ENCODE results near the gene RPL13.

Gene RPL13

DNA sequence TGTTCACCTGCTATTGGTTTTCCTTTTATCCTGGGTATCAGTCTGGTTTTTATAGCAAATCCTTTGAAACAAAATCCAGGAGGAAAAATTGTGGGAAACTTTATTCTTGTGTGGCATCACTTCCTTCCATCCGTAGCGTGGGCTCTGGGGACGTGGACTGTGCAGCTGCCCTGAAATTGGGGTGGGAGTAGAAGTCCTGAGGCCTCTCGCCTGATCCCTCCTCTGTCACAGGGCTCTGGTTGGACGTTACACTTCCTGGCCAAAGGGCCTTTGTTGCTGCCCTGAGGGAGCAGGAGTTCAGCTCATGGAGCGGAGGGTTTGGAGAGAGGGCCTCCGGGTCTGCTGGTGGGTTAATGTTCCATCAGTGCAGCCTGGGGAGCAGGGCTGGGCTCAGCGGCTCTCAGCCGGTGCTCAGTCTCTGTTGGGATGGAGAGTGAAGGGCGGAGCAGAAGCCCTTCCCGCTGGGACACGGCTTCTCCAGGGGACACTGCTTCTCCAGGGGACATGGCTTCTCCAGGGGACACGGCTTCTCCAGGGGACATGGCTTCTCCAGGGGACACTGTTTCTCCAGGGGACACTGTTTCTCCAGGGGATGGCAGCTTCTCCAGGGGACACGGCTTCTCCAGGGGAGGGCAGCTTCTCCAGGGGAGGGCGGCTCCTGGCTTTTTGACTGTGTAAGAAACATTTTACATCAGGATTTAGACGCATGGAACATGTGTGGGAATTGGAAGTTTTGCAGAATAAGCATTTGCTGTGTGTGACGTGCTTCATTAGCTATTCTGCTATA lies 15.2 kb upstream of the RPL13 start:
- no peak for DNase-seq (ENCODE audit: low spot score)

DNA sequence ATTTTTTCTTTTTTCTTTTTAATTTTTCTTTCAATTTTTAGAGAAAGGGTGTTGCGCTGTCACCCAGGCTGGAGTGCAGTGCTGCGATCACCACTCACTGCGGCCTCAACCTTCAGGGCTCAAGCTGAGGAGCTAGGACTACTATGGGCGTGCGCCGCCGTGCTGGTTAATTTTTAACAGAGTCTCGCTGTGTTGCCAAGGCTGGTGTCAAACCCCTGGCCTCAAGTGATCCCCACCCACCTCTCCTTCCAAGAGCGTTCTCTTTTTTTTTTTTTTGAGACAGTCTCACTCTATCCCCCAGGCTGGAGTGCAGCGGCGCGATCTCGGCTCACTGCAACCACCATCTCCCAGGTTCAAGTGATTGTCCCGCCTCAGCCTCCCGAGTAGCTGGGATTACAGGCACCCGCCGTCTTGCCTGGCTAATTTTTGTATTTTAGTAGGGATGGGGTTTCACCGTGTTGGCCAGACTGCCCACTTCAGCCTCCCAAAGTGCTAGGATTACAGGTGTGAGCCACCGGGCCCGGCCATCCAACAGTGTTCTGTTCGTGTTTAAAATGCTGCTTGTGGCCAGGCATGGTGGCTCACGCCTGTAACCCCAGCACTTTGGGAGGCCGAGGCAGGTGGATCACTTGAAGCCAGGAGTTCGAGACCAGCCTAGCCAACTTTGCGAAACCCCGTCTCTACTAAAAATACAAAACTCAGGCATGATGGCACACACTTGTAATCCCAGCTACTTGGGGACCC lies 14.5 kb upstream of the RPL13 start:
- no peak for DNase-seq (ENCODE audit: low spot score)

DNA sequence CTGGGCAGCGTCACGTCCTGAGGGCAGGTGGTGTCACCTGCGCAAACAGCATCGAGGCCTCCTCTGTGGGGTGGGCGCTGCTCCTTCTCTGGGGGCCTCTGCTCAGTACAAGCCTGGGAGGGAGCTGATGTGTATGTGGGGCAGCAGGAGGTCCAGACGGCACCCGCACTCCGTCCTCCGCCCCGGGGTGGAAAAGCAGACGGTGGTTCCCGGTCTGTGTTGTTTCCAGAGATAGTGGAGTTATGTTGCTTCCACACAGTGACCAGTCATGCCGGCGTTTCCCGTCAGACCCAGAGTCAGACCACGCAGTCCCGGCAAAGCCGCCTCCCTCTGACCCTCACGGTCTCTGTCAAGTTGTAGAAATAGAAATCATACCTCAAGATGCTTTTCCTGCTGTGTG lies 13.7 kb upstream of the RPL13 start:
- no peak for DNase-seq (ENCODE audit: low spot score)

DNA sequence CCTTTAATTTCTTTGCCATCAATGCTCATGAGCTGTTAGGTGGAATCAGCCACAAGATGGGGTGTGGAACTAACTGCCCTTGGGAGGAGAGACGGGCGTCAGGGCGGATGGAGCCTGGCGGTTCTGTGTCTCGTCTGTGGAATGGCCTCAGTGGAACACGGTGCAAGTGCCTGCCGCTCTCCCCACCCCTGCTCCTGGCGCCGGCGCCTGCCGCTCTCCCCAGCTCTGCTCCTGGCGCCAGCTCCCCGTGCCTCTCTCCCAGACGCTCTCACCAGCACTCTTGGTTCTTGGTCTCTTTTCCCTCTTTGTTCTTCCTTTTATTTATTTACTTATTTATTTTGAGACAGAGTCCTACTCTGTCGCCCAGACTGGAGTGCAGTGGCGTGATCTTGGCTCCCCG lies 13.2 kb upstream of the RPL13 start:
- no peak for DNase-seq (ENCODE audit: low spot score)

DNA sequence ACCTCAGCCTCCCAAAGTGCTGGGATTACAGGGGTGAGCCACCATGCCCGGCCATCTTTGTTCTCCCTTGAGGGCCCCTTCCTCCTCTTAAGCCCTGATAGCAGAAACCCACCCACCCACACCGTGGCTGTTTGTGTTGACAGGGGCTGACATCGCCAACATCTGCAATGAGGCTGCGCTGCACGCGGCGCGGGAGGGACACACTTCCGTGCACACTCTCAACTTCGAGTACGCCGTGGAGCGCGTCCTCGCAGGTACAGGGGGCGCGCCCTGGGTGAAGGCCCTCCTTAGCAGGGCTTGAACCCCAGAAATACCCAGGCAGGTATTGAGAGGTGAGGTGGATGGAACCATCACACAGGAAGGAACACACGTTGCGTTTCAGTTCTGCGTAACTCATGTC lies 12.6 kb upstream of the RPL13 start:
- DNase-seq (ENCODE audit: low spot score), result no peak

DNA sequence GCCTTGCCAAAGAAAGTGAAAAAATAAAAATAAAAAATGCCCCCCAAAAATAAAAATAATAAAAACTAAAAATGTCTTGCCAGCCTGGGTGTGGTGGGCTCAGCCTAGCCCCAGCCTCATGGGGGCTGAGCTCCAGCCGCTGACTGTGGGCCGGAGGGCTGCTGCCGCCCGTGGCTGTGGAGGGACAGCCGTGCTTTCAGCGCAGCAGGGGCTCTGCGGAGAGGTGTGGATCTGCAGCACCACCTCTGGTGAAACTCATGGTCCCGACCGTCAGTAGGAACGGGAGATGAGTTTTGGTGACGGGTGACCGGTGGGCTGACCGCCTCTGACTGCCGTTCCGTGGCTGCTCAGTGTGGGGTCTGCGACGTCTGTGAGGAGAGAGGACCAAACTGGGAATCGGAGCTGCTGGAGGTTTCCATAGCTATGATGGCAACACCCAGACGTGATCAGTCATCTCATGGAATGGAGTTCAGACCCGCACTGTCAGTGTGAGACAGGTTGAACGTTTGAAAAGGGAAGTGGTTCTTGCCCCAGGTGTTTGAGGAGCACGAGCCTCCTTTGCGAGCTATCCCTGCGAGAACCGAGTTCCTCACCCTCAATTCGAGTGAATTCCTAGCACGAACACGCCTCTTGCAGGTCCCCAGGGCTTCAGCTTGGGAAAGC lies 12.0 kb upstream of the RPL13 start:
- DNase-seq (ENCODE audit: low spot score), result no peak

DNA sequence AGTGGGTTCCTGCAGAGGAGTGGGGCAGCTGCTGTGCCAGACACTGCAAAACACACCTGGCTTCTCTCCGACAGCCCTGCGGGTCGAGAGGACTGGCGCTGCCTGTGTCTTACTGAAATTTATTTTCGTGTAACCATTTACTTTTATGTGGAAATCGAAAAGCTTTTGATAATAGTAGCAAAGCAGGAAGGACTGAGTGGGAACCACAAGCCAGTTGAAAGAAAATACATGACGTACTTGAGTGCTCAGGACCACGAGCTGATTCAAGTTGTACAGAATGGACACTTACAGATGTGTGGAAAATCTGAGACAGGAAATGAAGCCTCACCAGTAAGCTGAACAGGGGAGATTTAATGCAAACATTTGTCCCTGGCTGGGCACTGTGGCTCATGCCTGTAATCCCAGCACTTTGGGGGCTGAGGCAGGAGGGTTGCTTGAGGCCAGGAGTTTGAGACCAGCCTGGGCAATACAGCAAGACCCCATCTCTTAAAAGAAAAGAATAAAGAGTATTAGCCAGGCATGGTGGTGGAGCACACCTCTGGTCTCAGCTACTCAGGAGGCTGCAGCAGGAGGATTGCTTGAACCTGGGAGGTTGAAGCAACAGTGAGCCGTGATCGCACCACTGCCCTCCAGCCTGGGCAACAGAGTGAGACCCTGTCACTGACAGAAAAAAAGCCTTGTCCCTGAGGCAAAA lies 11.3 kb upstream of the RPL13 start:
- no peak for DNase-seq (ENCODE audit: low spot score)

DNA sequence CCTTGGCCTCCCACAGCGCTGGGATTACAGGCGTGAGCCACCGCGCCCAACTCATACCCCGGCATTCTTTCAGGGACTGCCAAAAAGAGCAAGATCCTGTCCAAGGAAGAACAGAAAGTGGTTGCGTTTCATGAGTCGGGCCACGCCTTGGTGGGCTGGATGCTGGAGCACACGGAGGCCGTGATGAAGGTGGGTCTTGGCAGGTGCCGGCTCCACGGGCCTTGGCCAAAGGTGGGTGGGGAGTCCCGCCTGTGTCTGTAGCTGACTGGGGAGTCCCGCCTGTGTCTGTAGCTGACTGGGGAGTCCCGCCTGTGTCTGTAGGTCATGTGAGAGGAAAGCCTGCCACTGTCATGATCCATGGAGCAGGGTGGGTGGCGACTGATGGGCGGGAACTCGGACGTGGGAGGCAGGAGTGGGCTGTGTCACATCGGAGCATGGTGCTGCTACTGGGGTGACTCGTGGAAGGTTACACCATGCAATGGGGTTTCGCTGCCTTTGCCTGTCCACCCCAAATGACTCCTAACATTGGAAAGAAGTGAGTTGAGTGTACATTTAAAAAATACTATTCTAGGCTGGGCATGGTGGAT lies 10.0 kb upstream of the RPL13 start:
- DNase-seq (ENCODE audit: low spot score), result no peak

DNA sequence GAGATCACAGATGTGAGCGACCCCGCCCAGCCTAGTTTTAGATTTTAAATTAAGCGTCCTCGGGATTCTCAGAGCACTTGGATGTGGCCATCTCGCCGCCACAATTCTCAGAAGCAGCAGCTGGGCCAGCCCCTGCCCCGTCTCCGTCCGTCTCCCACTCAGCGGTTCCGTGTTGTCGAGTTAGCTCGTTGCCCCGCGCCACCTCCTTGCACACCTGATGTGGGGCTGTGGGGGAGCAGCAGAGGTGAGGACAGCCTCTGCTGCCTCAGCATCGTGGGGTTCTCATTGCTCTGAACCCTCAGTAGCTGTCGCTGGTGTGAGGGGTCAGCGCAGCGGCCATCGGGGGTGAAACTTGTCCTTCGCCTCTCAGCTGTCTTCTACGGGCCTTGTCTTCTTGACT lies 8.2 kb upstream of the RPL13 start:
- DNase-seq (ENCODE audit: low spot score), result no peak

DNA sequence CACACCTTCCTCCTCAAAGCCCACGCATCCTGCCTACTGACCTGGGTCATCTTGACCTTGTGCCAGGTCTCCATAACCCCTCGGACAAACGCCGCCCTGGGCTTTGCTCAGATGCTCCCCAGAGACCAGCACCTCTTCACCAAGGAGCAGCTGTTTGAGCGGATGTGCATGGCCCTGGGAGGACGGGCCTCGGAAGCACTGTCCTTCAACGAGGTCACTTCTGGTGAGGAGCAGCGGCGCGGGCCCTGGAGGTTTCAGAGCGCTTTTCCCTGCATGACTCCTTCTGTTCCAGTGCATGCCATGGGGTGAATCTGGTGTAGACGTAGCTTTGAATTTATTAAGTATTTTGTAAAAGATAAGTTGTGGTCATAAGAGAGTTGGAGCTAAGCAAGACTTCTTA lies 7.6 kb upstream of the RPL13 start:
- DNase-seq (ENCODE audit: low spot score), result no peak

DNA sequence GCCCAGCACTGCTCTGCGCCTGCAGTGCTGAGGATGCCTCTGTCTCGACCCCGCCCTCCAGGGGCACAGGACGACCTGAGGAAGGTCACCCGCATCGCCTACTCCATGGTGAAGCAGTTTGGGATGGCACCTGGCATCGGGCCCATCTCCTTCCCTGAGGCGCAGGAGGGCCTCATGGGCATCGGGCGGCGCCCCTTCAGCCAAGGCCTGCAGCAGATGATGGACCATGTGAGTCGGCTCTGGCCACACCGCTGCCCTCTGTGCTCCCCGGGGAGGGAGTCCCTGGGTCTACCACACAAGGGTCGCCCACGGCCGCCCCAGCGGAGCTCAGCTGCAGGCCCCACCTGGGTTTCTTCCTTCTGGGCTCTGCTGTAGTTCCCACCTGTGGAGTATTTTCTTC lies 6.7 kb upstream of the RPL13 start:
- DNase-seq (ENCODE audit: low spot score), result peak; percentile 11

DNA sequence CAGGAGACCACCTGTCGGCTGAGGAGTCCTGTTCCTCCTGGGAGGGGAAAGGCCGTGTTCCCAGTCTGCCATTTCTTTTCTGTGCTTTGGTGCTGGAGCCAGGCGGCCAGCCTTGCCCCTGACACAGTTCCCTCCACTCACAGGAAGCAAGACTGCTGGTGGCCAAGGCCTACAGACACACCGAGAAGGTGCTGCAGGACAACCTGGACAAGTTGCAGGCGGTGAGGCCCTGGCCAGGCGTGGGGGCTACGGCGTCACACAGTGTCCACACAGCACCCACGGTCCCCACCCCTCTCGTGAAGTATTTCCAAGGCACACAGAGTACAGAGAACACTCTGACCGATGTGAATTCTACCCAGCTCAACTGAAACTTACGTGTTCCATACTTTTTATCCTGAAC lies 6.1 kb upstream of the RPL13 start:
- no peak for DNase-seq (ENCODE audit: low spot score)

DNA sequence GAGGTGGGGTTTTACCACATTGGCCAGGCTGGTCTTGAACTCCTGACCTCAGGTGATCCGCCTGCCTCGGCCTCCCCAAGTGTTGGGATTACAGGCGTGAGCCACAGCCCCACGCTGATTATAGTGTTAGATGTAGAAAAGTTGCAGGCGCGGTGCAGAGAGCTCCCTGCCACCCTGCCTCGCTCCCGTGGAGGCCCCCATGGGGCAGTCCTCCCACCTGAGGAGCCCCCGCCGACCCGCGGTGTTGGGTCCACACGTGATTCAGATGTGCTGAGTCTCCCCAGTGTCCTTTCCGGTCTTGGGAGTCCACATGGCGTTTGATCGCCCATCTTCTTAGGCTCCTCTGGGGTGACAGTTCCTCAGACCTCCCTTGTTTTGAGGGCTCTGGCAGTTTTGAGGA lies 5.2 kb upstream of the RPL13 start:
- DNase-seq (ENCODE audit: low spot score), result no peak

DNA sequence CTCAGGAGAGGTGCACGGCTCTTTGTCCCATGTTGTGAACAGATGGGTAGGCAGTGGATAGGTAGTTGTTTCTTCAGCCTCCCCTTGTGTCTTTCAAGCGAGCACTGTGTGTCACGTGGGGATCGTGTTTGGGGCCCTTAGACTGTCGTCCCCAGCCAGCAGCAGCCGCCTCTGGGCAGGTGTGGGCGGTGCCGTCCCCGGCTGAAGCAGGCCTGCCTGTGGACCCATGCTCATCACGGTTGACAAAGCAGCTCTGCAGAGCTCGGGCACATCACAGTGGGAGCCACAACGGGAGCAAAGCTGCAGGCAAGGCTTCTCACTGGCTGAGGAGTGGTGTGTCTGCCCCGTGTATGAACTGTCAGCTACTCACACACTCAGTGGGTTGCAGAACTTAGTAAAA lies 4.7 kb upstream of the RPL13 start:
- no peak for DNase-seq (ENCODE audit: low spot score)

DNA sequence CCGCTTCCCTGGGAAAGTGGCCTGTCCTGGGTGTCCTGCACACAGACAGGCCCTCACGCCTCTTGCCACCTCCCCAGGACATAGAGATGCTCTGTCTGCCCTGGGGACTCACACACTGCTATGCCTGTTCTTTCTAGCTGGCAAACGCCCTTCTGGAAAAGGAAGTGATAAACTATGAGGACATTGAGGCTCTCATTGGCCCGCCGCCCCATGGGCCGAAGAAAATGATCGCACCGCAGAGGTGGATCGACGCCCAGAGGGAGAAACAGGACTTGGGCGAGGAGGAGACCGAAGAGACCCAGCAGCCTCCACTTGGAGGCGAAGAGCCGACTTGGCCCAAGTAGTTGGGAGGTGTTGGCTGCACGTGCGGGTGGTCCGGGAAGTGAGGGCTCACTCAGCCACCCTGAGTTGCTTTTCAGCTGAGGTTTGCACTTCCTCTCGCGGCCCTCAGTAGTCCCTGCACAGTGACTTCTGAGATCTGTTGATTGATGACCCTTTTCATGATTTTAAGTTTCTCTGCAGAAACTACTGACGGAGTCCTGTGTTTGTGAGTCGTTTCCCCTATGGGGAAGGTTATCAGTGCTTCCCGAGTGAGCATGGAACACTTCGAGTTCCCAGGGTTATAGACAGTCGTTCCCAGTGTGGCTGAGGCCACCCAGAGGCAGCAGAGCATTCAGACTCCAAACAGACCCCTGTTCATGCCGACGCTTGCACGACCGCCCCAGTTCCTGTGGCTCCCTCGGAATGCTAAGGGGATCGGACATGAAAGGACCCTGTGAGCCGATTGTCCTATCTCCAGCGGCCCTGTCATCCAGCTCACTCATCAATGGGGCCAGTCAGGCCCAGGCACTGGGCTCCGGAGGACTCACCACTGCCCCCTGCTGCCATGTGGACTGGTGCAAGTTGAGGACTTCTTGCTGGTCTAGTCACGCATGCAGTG lies 3.5 kb upstream of the RPL13 start:
- DNase-seq (ENCODE audit: low spot score), result peak; percentile 90

DNA sequence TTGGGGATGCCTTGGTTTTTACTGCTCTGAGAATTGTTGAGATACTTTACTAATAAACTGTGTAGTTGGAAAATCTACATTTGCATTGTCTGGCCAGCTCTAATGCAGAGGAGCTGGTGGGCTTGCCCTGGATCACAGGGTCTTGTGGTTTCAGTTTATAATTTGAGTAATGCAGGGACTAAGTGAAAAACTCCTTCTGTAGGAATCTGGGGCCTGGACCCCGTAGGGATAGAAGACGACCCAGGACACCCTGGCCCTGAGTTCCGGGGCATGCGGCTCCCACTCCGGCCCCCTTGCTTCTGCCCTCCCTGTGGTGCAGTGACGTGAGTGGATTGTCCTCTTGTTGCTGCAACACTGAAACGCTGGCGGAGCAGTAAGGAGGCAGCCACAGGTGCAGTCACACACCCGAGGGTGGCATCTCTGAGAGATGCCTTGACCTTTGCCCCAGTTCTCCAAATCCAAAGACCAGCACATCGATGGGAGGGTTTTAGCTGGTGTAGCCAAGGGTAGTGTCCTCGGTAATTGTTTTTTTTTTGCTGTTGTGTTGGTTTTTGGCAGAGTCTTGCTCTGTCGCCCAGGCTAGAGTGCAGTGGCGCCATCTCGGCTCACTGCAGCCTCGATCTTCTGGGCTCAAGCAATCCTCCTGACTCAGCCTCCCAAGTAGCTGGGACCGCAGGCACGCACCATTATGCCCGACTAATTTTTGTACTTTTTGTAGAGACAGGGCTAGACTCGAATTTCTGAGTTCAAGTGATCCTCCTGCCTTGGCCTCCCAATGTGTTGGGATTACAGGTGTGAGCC lies 2.6 kb upstream of the RPL13 start:
- DNase-seq (ENCODE audit: low spot score), result no peak

DNA sequence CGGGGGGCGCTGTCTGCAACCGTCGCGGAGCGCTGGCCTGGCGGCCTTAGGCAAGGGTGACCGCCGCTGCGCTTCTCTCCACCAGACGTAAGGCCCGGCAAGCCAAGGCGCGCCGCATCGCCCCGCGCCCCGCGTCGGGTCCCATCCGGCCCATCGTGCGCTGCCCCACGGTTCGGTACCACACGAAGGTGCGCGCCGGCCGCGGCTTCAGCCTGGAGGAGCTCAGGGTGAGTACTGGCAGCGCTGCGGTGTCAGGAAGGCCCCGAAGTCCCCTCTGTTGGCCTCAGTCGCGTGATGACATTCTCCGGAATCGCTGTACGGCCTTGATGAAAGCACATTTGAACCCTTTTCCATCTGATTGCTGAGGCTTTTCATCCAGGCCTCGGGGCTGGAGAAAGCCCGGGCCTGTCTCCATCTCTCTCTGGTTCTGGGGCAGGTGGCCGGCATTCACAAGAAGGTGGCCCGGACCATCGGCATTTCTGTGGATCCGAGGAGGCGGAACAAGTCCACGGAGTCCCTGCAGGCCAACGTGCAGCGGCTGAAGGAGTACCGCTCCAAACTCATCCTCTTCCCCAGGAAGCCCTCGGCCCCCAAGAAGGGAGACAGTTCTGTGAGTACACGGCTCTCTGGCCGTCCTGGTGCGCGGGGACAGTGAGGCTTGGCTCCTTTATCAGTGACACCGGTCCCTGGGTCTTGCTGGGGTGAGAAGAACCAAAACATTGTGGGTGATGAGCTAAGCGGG lies 831 bp downstream of the RPL13 start:
- DNase-seq (ENCODE audit: low spot score), result no peak

DNA sequence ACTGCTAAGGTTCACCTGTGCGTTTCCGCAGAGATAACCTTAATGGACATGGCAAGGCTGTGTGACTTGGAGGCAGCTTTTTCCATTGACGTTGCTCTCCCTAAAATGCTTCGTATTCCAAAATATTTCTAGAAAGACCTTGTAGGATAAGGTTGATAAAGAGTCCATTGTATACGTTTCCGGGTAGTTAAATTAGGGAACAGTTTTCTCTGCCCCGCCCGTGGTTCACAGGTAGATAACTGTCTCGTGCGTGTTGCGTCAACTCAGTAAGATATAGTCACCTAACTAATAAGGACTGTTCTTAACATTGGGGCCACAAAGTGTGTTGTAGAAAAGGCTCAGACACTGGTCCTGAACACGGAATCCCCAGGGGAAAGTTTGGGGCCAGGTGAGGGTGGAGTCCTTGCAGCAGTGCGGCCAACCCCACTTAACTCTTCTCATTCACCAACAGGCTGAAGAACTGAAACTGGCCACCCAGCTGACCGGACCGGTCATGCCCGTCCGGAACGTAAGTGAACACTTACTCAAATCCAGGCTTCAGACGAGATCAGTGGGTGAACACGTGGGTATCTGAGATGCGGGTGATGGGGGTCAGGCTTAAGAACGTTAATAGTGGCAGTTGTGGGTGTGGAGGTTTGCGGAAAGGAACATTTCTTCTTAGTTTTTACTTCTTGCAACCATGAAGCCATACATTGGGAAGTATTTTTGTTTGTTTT lies 1.6 kb downstream of the RPL13 start:
- DNase-seq (ENCODE audit: low spot score), result no peak

DNA sequence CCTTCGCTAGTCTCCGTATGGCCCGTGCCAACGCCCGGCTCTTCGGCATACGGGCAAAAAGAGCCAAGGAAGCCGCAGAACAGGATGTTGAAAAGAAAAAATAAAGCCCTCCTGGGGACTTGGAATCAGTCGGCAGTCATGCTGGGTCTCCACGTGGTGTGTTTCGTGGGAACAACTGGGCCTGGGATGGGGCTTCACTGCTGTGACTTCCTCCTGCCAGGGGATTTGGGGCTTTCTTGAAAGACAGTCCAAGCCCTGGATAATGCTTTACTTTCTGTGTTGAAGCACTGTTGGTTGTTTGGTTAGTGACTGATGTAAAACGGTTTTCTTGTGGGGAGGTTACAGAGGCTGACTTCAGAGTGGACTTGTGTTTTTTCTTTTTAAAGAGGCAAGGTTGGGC lies 2.5 kb downstream of the RPL13 start:
- no peak for DNase-seq (ENCODE audit: low spot score)
